ENCODE measurements around the gene CLK3. TPM values are rescaled to one million over a fixed set of nuclear protein-coding genes. Genes with fewer than 3 reads are reported as not detected.

Gene CLK3
- total and polyA plus RNA-seq, 2 of the 13 experiments (the other 11 are each of a cell fraction or from before 2014, with no cell fraction given), result 41.5 to 82.0 TPM

DNA sequence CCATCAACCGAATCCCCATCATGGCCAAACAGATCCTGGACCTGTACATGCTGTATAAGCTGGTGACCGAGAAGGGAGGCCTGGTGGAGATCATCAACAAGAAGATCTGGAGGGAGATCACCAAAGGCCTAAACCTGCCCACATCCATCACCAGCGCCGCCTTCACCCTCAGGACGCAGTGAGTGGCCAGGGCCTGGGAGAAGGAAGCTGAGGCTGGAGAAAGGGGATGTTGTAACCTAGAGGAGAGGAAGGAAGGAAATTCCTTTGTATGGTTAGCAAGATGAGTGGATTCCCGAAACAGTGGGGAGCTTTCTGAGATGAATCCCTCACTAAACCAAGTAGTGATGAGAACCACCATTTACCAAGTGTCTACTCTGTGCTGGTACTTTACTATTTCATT, 25.8 kb upstream of the CLK3 start:
- in situ Hi-C loops (cut with HindIII; ENCODE audit: extremely low pct_ligation_motif_present, low pct_unique_long_range_greater_than_20kb) (no loop called here), intact Hi-C loops (cut with micrococcal nuclease; ENCODE audit: unreplicated experiment) (no loop called here)
- 93% methylated on average over 6 of the region's 6 CpGs for WGBS (ENCODE audit: low lambda C conversion rate)
- no peak for ATAC-seq
- Histone ChIP-seq H3K27me3 (ENCODE audit: control insufficient read depth in 1 of 2, insufficient read depth in 2 of 2, low read length in 2 of 2) (no peaks in the 10 kb centered on the region; a peak in 1 of 5 replicates), H3K79me2 (ENCODE audit: insufficient read depth, low read length) (no peaks in the 10 kb centered on the region), H2AFZ (ENCODE audit: low read length) (no peak overlapping the region), H3K4me1 (ENCODE audit: insufficient read depth, low read length) (peaks cover 16% of the 10 kb centered on the region), H3K27ac (ENCODE audit: extremely low read length, insufficient read depth, low read length) (no peak overlapping the region), H3K36me3 (replicated peaks in 1 of 2; ENCODE audit: control insufficient read depth in 1 of 2, insufficient read depth in 2 of 2, low read length in 2 of 2) (peaks cover 14 to 17% of the 10 kb centered on the region in 2 experiments; a peak in 3 of 5 replicates), H3K4me3 (replicated peaks in 1 of 3; ENCODE audit: insufficient read depth in 1 of 3, low read depth in 2 of 3, low read length in 3 of 3) (no peak overlapping the region), H3K9ac (ENCODE audit: insufficient read depth, low read depth, low read length) (no peak overlapping the region), H3K4me2 (ENCODE audit: low read depth, low read length) (no peak overlapping the region), H4K20me1 (ENCODE audit: insufficient read depth, low read length) (no peaks in the 10 kb centered on the region), H3K9me3 (ENCODE audit: low read length) (no peaks in the 10 kb centered on the region)
- no peak for DNase-seq (ENCODE audit: low spot score)
- no peak for FAIRE-seq
- no TSS peak for BruUV-seq (replicated peaks)
- ChIA-PET CTCF (ENCODE audit: low intra/inter-chr PET ratio, low total read pairs) (no interaction called here), POLR2A (interaction anchor here (1.5 kb wide), 1 partner anchor 8 kb away, joined by 3 read pairs; no protein-coding TSS in a partner anchor)
- TF ChIP-seq THAP11 (CRISPR knock-in tag; IDR thresholded peaks at IDR 0.05) (no peak), ZMYM4 (CRISPR knock-in tag; IDR thresholded peaks at IDR 0.05) (no peak), ZNF891 (CRISPR knock-in tag; IDR thresholded peaks at IDR 0.05) (no peak), SRSF9 (IDR thresholded peaks at IDR 0.05; ENCODE audit: borderline replicate concordance, insufficient read depth, low read depth, low read length, poor library complexity, severe bottlenecking) (no peak), NAIF1 (CRISPR knock-in tag; IDR thresholded peaks at IDR 0.05; ENCODE audit: borderline replicate concordance) (no peak), SP140L (CRISPR knock-in tag; IDR thresholded peaks at IDR 0.05; ENCODE audit: borderline replicate concordance) (no peak), ESRRA (CRISPR knock-in tag; IDR thresholded peaks at IDR 0.05; ENCODE audit: low read depth) (no peak), ATM (IDR thresholded peaks at IDR 0.05; ENCODE audit: borderline replicate concordance) (no peak), RORA (CRISPR knock-in tag; IDR thresholded peaks at IDR 0.05) (no peak)

DNA sequence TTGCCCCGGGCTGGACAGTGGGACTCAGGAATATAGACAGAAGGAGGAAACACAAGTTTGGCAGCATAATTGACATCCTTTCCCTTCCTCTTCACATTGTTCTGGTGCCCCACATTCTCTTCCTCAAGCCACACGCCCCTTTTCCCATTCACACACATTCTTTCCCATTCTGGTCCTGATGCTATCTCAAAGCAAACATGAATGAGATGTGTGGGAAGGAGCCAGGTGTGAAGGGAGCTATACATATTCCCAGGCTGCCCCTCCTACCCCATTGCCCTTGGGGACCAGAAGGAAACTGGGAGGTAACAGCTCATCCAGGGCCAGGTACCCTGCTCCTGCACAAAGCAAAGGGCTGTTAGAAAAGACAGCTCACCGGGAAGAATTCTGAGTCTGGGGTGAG, 23.4 kb upstream of the CLK3 start:
- in situ Hi-C loops (cut with HindIII; ENCODE audit: extremely low pct_ligation_motif_present, low pct_unique_long_range_greater_than_20kb), result no loop called here
- CTCF ChIA-PET (ENCODE audit: low intra/inter-chr PET ratio, low total read pairs), result no interaction called here
- TF ChIP-seq ZNF496 (CRISPR knock-in tag; IDR thresholded peaks at IDR 0.05; ENCODE audit: insufficient replicate concordance), result no peak
- TF ChIP-seq ATF7-NPFF (CRISPR knock-in tag; IDR thresholded peaks at IDR 0.05; ENCODE audit: low read depth), result no peak
- TF ChIP-seq SSRP1 (CRISPR knock-in tag; IDR thresholded peaks at IDR 0.05), result no peak
- no peak for TF ChIP-seq ZNF382 (CRISPR knock-in tag; IDR thresholded peaks at IDR 0.05; ENCODE audit: borderline replicate concordance)
- no peak for TF ChIP-seq ZEB1 (IDR thresholded peaks at IDR 0.05; ENCODE audit: insufficient replicate concordance, low read depth)
- no peak for TF ChIP-seq ZNF607 (CRISPR knock-in tag; IDR thresholded peaks at IDR 0.05; ENCODE audit: borderline replicate concordance)
- TF ChIP-seq ZNF891 (CRISPR knock-in tag; IDR thresholded peaks at IDR 0.05), result no peak
- TF ChIP-seq, protein P1, sequence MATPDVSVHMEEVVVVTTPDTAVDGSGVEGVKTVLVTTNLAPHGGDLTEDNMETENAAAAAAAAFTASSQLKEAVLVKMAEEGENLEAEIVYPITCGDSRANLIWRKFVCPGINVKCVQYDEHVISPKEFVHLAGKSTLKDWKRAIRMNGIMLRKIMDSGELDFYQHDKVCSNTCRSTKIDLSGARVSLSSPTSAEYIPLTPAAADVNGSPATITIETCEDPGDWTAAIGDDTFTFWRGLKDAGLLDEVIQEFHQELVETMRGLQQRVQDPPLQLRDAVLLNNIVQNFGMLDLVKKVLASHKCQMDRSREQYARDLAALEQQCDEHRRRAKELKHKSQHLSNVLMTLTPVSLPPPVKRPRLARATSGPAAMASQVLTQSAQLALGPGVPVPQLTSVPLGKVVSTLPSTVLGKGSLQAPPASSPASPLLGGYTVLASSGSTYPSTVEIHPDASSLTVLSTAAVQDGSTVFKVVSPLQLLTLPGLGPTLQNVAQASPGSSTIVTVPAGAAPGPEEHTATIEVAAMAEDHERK (CRISPR knock-in tag; IDR thresholded peaks at IDR 0.05; ENCODE audit: low read depth), result no peak
- no peak for TF ChIP-seq SMYD3 (CRISPR knock-in tag; IDR thresholded peaks at IDR 0.05)
- TF ChIP-seq ZNF343 (CRISPR knock-in tag; IDR thresholded peaks at IDR 0.05), result no peak
- TF ChIP-seq RARG (CRISPR knock-in tag; IDR thresholded peaks at IDR 0.05; ENCODE audit: low read depth), result no peak
- TF ChIP-seq CHD2 (IDR thresholded peaks at IDR 0.05; ENCODE audit: low read depth, low read length), result no peak
- TF ChIP-seq JUND (CRISPR knock-in tag; IDR thresholded peaks at IDR 0.05), result no peak

More for the DNA sequence above, 23.4 kb upstream of the CLK3 start:
- H3K4me1 ChIP-seq (ENCODE audit: insufficient read depth, low read length), result peaks cover 16% of the 10 kb centered on the region
- no peak for DNase-seq (ENCODE audit: low spot score)
- no peak overlapping the region for H3K4me3 ChIP-seq (replicated peaks in 1 of 3; ENCODE audit: insufficient read depth in 1 of 3, low read depth in 2 of 3, low read length in 3 of 3)
- no peak for FAIRE-seq
- no peak overlapping the region for H3K27ac ChIP-seq (ENCODE audit: extremely low read length, insufficient read depth, low read length)
- no peaks in the 10 kb centered on the region; a peak in 1 of 5 replicates for H3K27me3 ChIP-seq (ENCODE audit: control insufficient read depth in 1 of 2, insufficient read depth in 2 of 2, low read length in 2 of 2)
- no peak for ATAC-seq
- 96% methylated on average over 3 of the region's 3 CpGs for WGBS (ENCODE audit: low lambda C conversion rate)
- H3K9me3 ChIP-seq (ENCODE audit: low read length), result no peaks in the 10 kb centered on the region
- intact Hi-C loops (cut with micrococcal nuclease; ENCODE audit: unreplicated experiment), result no loop called here
- H4K20me1 ChIP-seq (ENCODE audit: insufficient read depth, low read length), result no peaks in the 10 kb centered on the region
- H3K9ac ChIP-seq (ENCODE audit: insufficient read depth, low read depth, low read length), result no peak overlapping the region
- BruUV-seq (replicated peaks), result no TSS peak
- H3K36me3 ChIP-seq (replicated peaks in 1 of 2; ENCODE audit: control insufficient read depth in 1 of 2, insufficient read depth in 2 of 2, low read length in 2 of 2), result peaks cover 11 to 18% of the 10 kb centered on the region in 2 experiments; a peak in 3 of 5 replicates
- no peaks in the 10 kb centered on the region for H3K79me2 ChIP-seq (ENCODE audit: insufficient read depth, low read length)
- H2AFZ ChIP-seq (ENCODE audit: low read length), result no peak overlapping the region
- H3K4me2 ChIP-seq (ENCODE audit: low read depth, low read length), result no peak overlapping the region
- POLR2A ChIA-PET, result no interaction called here
